IMR-90 (cell line): ENCODE measurements around the gene PPP2R5B. TPM values are rescaled to one million over a fixed set of nuclear protein-coding genes. Genes with fewer than 3 reads are reported as not detected.

Source experiments
- ATAC-seq: fragments of 200-7000 bp; cut with Tn5 transposase; 2 replicates; pipeline ENCODE4 v1.9.1; 2020; ENCODE audit warnings: low read depth, mild to moderate bottlenecking, moderate library complexity
- BruUV-seq: library from RNA; stranded (reverse); fragments of 400-500 nt; replicated peaks from 2 replicates; lab custom pipeline; 2021; lab: Mats Ljungman, UMichigan
- CTCF ChIA-PET: fragments of 300-600 bp; formaldehyde crosslinking; extraction: SDS; loops from one replicate; lab custom pipeline; 2021; ENCODE audit warnings: antibody characterized with exemption; lab: Yijun Ruan, JAX
- POLR2A ChIA-PET: fragments of 300-600 bp; sonication (Branson Sonifier 250); formaldehyde crosslinking; loops from one replicate; lab custom pipeline; 2022; ENCODE audit warnings: antibody characterized with exemption; ENCODE audit not compliant: unreplicated experiment; lab: Charles Lee
- DNase-seq: peaks from one replicate; pipeline ENCODE4 v3.0.0; 2013
- H2AFZ ChIP-seq: replicated peaks from 2 replicates; pipeline ENCODE3; 2013; ENCODE audit warnings: low read length, mild to moderate bottlenecking; ENCODE audit not compliant: poor library complexity
- H2AK5ac ChIP-seq: 2 replicates; pipeline ENCODE4 v1.6.1; 2013; ENCODE audit warnings: low read depth, low read length, inconsistent platforms
- H2AK9ac ChIP-seq: replicated peaks from 2 replicates; pipeline ENCODE3; 2013; ENCODE audit warnings: mild to moderate bottlenecking, low read depth, low read length, moderate library complexity; ENCODE audit not compliant: poor library complexity
- H2BK120ac ChIP-seq: 2 replicates; pipeline ENCODE4 v1.6.1; 2013; ENCODE audit warnings: low read depth, low read length, inconsistent platforms
- H2BK15ac ChIP-seq: 3 replicates; pipeline ENCODE4 v1.6.1; 2013; ENCODE audit warnings: low read depth, low read length, inconsistent platforms
- H2BK20ac ChIP-seq: 2 replicates; pipeline ENCODE4 v1.6.1; 2013; ENCODE audit warnings: low read depth, mild to moderate bottlenecking, inconsistent platforms, low read length, moderate library complexity
- H2BK5ac ChIP-seq: 2 replicates; pipeline ENCODE4 v1.6.1; 2013; ENCODE audit warnings: mild to moderate bottlenecking, low read depth, low read length, inconsistent platforms; ENCODE audit not compliant: poor library complexity, severe bottlenecking
- H3K14ac ChIP-seq: replicated peaks from 2 replicates; pipeline ENCODE4 v1.6.1; 2013; ENCODE audit warnings: low read depth, low read length, inconsistent platforms
- H3K18ac ChIP-seq: 2 replicates; pipeline ENCODE4 v1.6.1; 2013; ENCODE audit warnings: low read depth, low read length, control low read depth
- H3K23ac ChIP-seq: 2 replicates; pipeline ENCODE4 v1.6.1; 2013; ENCODE audit warnings: low read depth, low read length, inconsistent platforms
- H3K27ac ChIP-seq: 2 replicates; pipeline ENCODE4 v1.5.1; 2013; ENCODE audit warnings: mild to moderate bottlenecking, control low read depth, low read length; ENCODE audit not compliant: insufficient read depth
- H3K27me3 ChIP-seq: 2 replicates; pipeline ENCODE4 v1.6.1; 2013; ENCODE audit warnings: low read length; ENCODE audit not compliant: control insufficient read depth, insufficient read depth
- H3K36me3 ChIP-seq: 2 replicates; pipeline ENCODE4 v1.6.1; 2013; ENCODE audit warnings: low read length, mixed read lengths; ENCODE audit not compliant: control insufficient read depth, insufficient read depth
- H3K4ac ChIP-seq: 2 replicates; pipeline ENCODE4 v1.6.1; 2013; ENCODE audit warnings: low read depth, low read length, inconsistent platforms
- H3K4me1 ChIP-seq: 2 replicates; pipeline ENCODE4 v1.6.1; 2013; ENCODE audit warnings: low read length, mixed read lengths; ENCODE audit not compliant: control insufficient read depth, insufficient read depth
- H3K4me2 ChIP-seq: 2 replicates; pipeline ENCODE4 v1.6.1; 2013; ENCODE audit warnings: low read depth, mild to moderate bottlenecking, control low read depth, low read length, moderate library complexity
- H3K4me3 ChIP-seq: 2 replicates; pipeline ENCODE4 v1.5.1; 2013; ENCODE audit warnings: low read depth, mild to moderate bottlenecking, control low read depth, low read length, moderate library complexity; ENCODE audit not compliant: insufficient read depth
- H3K56ac ChIP-seq: 2 replicates; pipeline ENCODE4 v1.6.1; 2013; ENCODE audit warnings: low read length, inconsistent platforms; ENCODE audit not compliant: insufficient read depth; ENCODE audit errors: extremely low read depth
- H3K79me1 ChIP-seq, 2 experiments: 2 replicates each; pipeline ENCODE4 v1.6.1; 2013; ENCODE audit warnings: low read length in 2 of 2, inconsistent platforms in 1 of 2, low read depth in 1 of 2
- H3K9ac ChIP-seq: 2 replicates; pipeline ENCODE4 v1.6.1; 2013; ENCODE audit warnings: low read depth, low read length, control low read depth
- H3K9me1 ChIP-seq: 2 replicates; pipeline ENCODE4 v1.6.1; 2013; ENCODE audit warnings: low read length, inconsistent platforms; ENCODE audit not compliant: insufficient read depth
- H3K9me3 ChIP-seq: 2 replicates; pipeline ENCODE4 v1.6.1; 2013; ENCODE audit warnings: low read length; ENCODE audit not compliant: control insufficient read depth, insufficient read depth
- H4K20me1 ChIP-seq: 2 replicates; pipeline ENCODE4 v1.6.1; 2013; ENCODE audit warnings: low read length, inconsistent platforms; ENCODE audit not compliant: insufficient read depth
- H4K5ac ChIP-seq: 2 replicates; pipeline ENCODE4 v1.6.1; 2013; ENCODE audit warnings: mild to moderate bottlenecking, low read depth, low read length, control low read depth
- H4K8ac ChIP-seq, 2 experiments: 2 replicates each; pipeline ENCODE4 v1.6.1; 2013; ENCODE audit warnings: low read depth in 2 of 2, low read length in 2 of 2, control low read depth in 1 of 2, inconsistent platforms in 1 of 2
- H4K91ac ChIP-seq: 2 replicates; pipeline ENCODE4 v1.6.1; 2013; ENCODE audit warnings: low read depth, low read length, inconsistent platforms; ENCODE audit not compliant: insufficient read depth
- CEBPB ChIP-seq: IDR thresholded peaks from 2 replicates; pipeline ENCODE4 v1.6.1; 2012; ENCODE audit warnings: low read depth, low read length, improper control_type of control experiment
- POLR2A ChIP-seq: IDR thresholded peaks from 2 replicates; pipeline ENCODE4 v1.6.1; 2012; ENCODE audit warnings: mild to moderate bottlenecking, low read depth, low read length
- USF2 ChIP-seq: fragments of 150-350 bp; IDR thresholded peaks from 2 replicates; pipeline ENCODE4 v1.6.1; 2017; ENCODE audit warnings: mild to moderate bottlenecking, antibody characterized with exemption, low read length, low read depth
- WGBS, 2 experiments: methylation state at CpG; one replicate each; pipeline versions ENCODE4 v1.1.5 to v1.1.7; 2013; ENCODE audit warnings: missing lambda C conversion rate in 2 of 2; ENCODE audit not compliant: insufficient read length in 1 of 2; ENCODE audit errors: extremely low coverage in 2 of 2; 5-methylcytosine and 5-hydroxymethylcytosine counted together
- dilution Hi-C: fragments of 300-500 bp; cut with HindIII; formaldehyde crosslinking; loops from one replicate; pipeline ENCODE4 v1.14.3; 2018; ENCODE audit warnings: low sequenced_read_pairs; ENCODE audit not compliant: unreplicated experiment
- in situ Hi-C: fragments of 300-500 bp; cut with MboI; formaldehyde crosslinking; loops from 3 replicates; pipeline ENCODE4 v1.14.3; 2019; ENCODE audit warnings: low sequenced_read_pairs, inconsistent platforms, mixed read lengths
- intact Hi-C: fragments of 100-400 bp; cut with micrococcal nuclease; formaldehyde crosslinking; loops from 2 replicates; pipeline ENCODE4 v1.10.0; 2022
- polyA plus RNA-seq, 3 experiments: library from polyadenylated mRNA; depleted of rRNA; stranded (reverse); fragments of >200 nt; gene quantifications; 2 replicates each; pipeline ENCODE4 v1.2.3, GENCODE V29; 2012; ENCODE audit warnings: low replicate concordance in 1 of 3
- total RNA-seq: library from RNA; depleted of rRNA; stranded (reverse); fragments of >200 nt; gene quantifications from 2 replicates; pipeline ENCODE4 v1.2.3, GENCODE V29; 2012

The PPP2R5B gene
- total and polyA plus RNA-seq, 2 of the 4 experiments (the other 2 are of a cell fraction), result 6.5 to 23.6 TPM

GRCh38 chr11:64892838-64893193, 31.7 kb upstream of the PPP2R5B start:
- Histone ChIP-seq H3K9me1 (0 out of 2 replicates have a peak, but pooled peaks cover 3% of the 10 kb centered on the region), H3K4me3 (no peak overlapping the region), H4K91ac (no peak overlapping the region), H2BK15ac (no peak overlapping the region), H3K79me1 (peaks cover 0 to 3% of the 10 kb centered on the region in 2 experiments; a peak in 1 of 4 replicates), H3K18ac (no peak overlapping the region), H3K4ac (no peak overlapping the region), H4K5ac (no peak overlapping the region), H3K9me3 (no peaks in the 10 kb centered on the region), H3K56ac (no peak overlapping the region), H4K8ac (no peak overlapping the region), H3K36me3 (peaks cover 15% of the 10 kb centered on the region; the same call in 1 of the 2 replicates), H2BK5ac (no peak overlapping the region), H2BK20ac (no peak overlapping the region), H3K23ac (no peak overlapping the region), H4K20me1 (peaks cover 4% of the 10 kb centered on the region; the same call in 1 of the 2 replicates), H3K9ac (no peak overlapping the region), H2AFZ (no peak overlapping the region), H2AK5ac (no peak overlapping the region), H3K14ac (no peak overlapping the region), H3K4me2 (no peak overlapping the region), H3K27ac (no peak overlapping the region), H3K4me1 (peaks cover 3% of the 10 kb centered on the region; the same call in 1 of the 2 replicates), H3K27me3 (no peaks in the 10 kb centered on the region), H2BK120ac (no peak overlapping the region), H2AK9ac (no peak overlapping the region)
- BruUV-seq, result no TSS peak
- in situ Hi-C loops, result loop anchor here (5.0 kb wide), 1 partner anchor 46 kb away; no protein-coding TSS in a partner anchor
- ATAC-seq (no peak), DNase-seq (no peak)
- CTCF ChIA-PET, result no interaction called here
- TF ChIP-seq USF2, result no peak
- no peak for TF ChIP-seq POLR2A
- TF ChIP-seq CEBPB, result no peak
- intact Hi-C loops, result no loop called here
- POLR2A ChIA-PET, result no interaction called here
- 85% methylated on average over 4 of the region's 10 CpGs; no CpG with 5 or more reads in 1 of the 2 experiments for WGBS, 2 experiments
- dilution Hi-C loops, result no loop called here
